Heart right ventricle (tissue), 16 donors: ENCODE measurements around the gene L2HGDH. TPM values are rescaled to one million over a fixed set of nuclear protein-coding genes. Genes with fewer than 3 reads are reported as not detected.

Source experiments
- ATAC-seq, 8 donors: fragments of 200-7000 bp; cut with Tn5 transposase; one replicate each; pipeline ENCODE4 v1.9.1; 2020; ENCODE audit warnings: mild to moderate bottlenecking in 8 of 8, moderate library complexity in 8 of 8, moderate number of reproducible peaks in 1 of 8
- DNase-seq, 2 donors: peaks; one replicate each; pipeline ENCODE4 v3.0.0-alpha.2; 2020
- H3K27ac ChIP-seq, 10 donors: fragments of 200-600 bp; sonication (generic) in 2 of 10; one replicate each; pipeline versions ENCODE4 v1.5.0 to v1.8.0; 2020 to 2022; ENCODE audit warnings: mild to moderate bottlenecking in 3 of 10
- H3K27me3 ChIP-seq, 7 donors: fragments of 200-600 bp; one replicate each; pipeline ENCODE4 v1.8.0; 2021 to 2022; ENCODE audit warnings: mild to moderate bottlenecking in 2 of 7
- H3K36me3 ChIP-seq, 9 donors: fragments of 200-600 bp; sonication (generic) in 1 of 9; one replicate each; pipeline versions ENCODE4 v1.5.0 to v1.8.0; 2020 to 2022; ENCODE audit warnings: mild to moderate bottlenecking in 2 of 9
- H3K4me1 ChIP-seq, 9 donors: fragments of 200-600 bp; sonication (generic) in 1 of 9; one replicate each; pipeline versions ENCODE4 v1.5.0 to v1.8.0; 2020 to 2022; ENCODE audit warnings: mild to moderate bottlenecking in 4 of 9
- H3K4me3 ChIP-seq, 10 donors: fragments of 200-600 bp; sonication (generic) in 2 of 10; one replicate each; pipeline versions ENCODE4 v1.5.0 to v1.8.0; 2020 to 2022; ENCODE audit warnings: mild to moderate bottlenecking in 7 of 10, moderate library complexity in 2 of 10
- H3K9me3 ChIP-seq, 11 donors: fragments of 200-600 bp in 10 of 11; sonication (generic) in 2 of 11; one replicate each; pipeline versions ENCODE4 v1.5.0 to v1.8.0; 2013 to 2022; ENCODE audit warnings: mild to moderate bottlenecking in 2 of 11, control low read depth in 1 of 11, moderate library complexity in 1 of 11
- WGBS, 2 donors: extraction: QIAGEN DNeasy Blood & Tissue Kit; methylation state at CpG; one replicate each; pipeline ENCODE4 v1.1.7; 2013; ENCODE audit warnings: inconsistent platforms in 1 of 2; 5-methylcytosine and 5-hydroxymethylcytosine counted together
- intact Hi-C, 10 donors: fragments of 100-400 bp; cut with DNase I; formaldehyde crosslinking; loops; one replicate each; pipeline versions ENCODE4 v1.11.1 to v1.14.2; 2022
- polyA plus RNA-seq, 2 donors: library from polyadenylated mRNA; stranded (reverse); fragments of 200-250 nt; gene quantifications; one replicate each; pipeline ENCODE4 v1.2.3, GENCODE V29; 2013
- total RNA-seq, 10 donors: library from RNA; stranded (reverse); fragmentation: NEBNext Ultra II Directional in 3 of 10; extraction: Animal tissue kit (Norgen Biotek cat#: 25700) in 3 of 10; gene quantifications; one replicate each; pipeline versions ENCODE4 v1.2.1 to v1.2.4, GENCODE V29; 2021 to 2023
- TF ChIP-seq, protein P1 (sequence below), 9 donors: fragments of 200-600 bp; sonication (generic) in 2 of 9; IDR thresholded peaks; one replicate each; pipeline versions ENCODE4 v1.5.0 to v1.8.0; 2021 to 2022; ENCODE audit warnings: antibody characterized with exemption in 9 of 9, mild to moderate bottlenecking in 5 of 9, moderate library complexity in 1 of 9
- donor health status: Arrhythmogenic right ventricular cardiomyopathy.
- donor health status: ischemic (EF 13 %, LVEDD 7.1; RV severe dilation, severe dysfunction).
- donor health status: healthy with polysubstance abuse.
- donor health status: DM: no; HTN: yes; CAD: no.
- donor health status: DM: no; HTN: no; CAD: no.
- donor health status: ischemic (EF 25% LVEDD 6.9; RV normal size, moderate dysfunction).
- donor health status: ischemic (EF 25% LVEDD 5.7; RV mildly dilated, moderate dysfunction).
- donor health status: healthy.
- donor health status: DM: yes; HTN: yes; CAD: no.
- donor health status: Ischemic cardiomyopathy.
- donor health status: ischemic (EF 35%, LVEDD 5.7; RV mildly dilated, moderate dysfunction).
- donor health status: nonischemic (EF 11% LVEDD 7.7; RV severe dilation, severe dysfunction).
- donor health status: DM: yes; HTN: yes; CAD: no.
- donor health status: PGD.
- donor health status: ischemic (EF 29% LVEDD 5.4; RV normal size, mild dysfunction).
- donor health status: nonischemic (EF 23%, LVEDD 6.1; RV moderate dilation, normal function).

Gene L2HGDH
- total and polyA plus RNA-seq, 12 donors = 1.9 to 15.5 (median 11.6) TPM

- ATAC-seq (no peak), DNase-seq (no peak)
- no peak overlapping the region for H3K27ac ChIP-seq
- intact Hi-C loops = loop anchor here in 1 of 10 donors (5.0 kb wide), 1 partner anchor 58 kb away; the partner anchor contains the start of gene CDKL1
- TF ChIP-seq, protein P1, sequence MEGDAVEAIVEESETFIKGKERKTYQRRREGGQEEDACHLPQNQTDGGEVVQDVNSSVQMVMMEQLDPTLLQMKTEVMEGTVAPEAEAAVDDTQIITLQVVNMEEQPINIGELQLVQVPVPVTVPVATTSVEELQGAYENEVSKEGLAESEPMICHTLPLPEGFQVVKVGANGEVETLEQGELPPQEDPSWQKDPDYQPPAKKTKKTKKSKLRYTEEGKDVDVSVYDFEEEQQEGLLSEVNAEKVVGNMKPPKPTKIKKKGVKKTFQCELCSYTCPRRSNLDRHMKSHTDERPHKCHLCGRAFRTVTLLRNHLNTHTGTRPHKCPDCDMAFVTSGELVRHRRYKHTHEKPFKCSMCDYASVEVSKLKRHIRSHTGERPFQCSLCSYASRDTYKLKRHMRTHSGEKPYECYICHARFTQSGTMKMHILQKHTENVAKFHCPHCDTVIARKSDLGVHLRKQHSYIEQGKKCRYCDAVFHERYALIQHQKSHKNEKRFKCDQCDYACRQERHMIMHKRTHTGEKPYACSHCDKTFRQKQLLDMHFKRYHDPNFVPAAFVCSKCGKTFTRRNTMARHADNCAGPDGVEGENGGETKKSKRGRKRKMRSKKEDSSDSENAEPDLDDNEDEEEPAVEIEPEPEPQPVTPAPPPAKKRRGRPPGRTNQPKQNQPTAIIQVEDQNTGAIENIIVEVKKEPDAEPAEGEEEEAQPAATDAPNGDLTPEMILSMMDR (IDR thresholded peaks at IDR 0.05) = no peak
- H3K4me3 ChIP-seq = no peak overlapping the region
- 76 to 80% methylated on average over 3 of the region's 3 CpGs for WGBS, 2 donors
- H3K4me1 ChIP-seq = peaks cover 4 to 57% (median 52%) of the 10 kb centered on the region in 9 donors
- no peaks in the 10 kb centered on the region for H3K9me3 ChIP-seq
- no peaks in the 10 kb centered on the region for H3K27me3 ChIP-seq
- peaks cover 0 to 31% (median 0%) of the 10 kb centered on the region in 9 donors for H3K36me3 ChIP-seq
Observed at GRCh38 chr14:50339178-50339804, 27.3 kb upstream of the L2HGDH start.

- no peak overlapping the region for H3K4me3 ChIP-seq
- no peak overlapping the region for H3K27ac ChIP-seq
- DNase-seq (no peak), ATAC-seq (no peak)
- TF ChIP-seq, protein P1 (IDR thresholded peaks at IDR 0.05) = no peak
- H3K27me3 ChIP-seq = no peaks in the 10 kb centered on the region
- H3K9me3 ChIP-seq = no peaks in the 10 kb centered on the region
- WGBS, 2 donors = 98% methylated on average over 2 of the region's 2 CpGs
- H3K36me3 ChIP-seq = peaks cover 0 to 31% (median 0%) of the 10 kb centered on the region in 9 donors
- intact Hi-C loops = loop anchor here in 1 of 10 donors (5.0 kb wide), 1 partner anchor 59 kb away; the partner anchor contains the start of gene CDKL1
- H3K4me1 ChIP-seq = peaks cover 1 to 59% (median 52%) of the 10 kb centered on the region in 9 donors
Observed at GRCh38 chr14:50338587-50338986, 26.6 kb upstream of the L2HGDH start.

- Histone ChIP-seq H3K9me3 (no peaks in the 10 kb centered on the region), H3K4me1 (peaks cover 0 to 50% (median 45%) of the 10 kb centered on the region in 9 donors), H3K27ac (peak overlapping the region; percentile 1 to 88 (median 75)), H3K27me3 (no peaks in the 10 kb centered on the region), H3K36me3 (peaks cover 0 to 44% (median 0%) of the 10 kb centered on the region in 9 donors), H3K4me3 (peak overlapping the region in 2 of 10 donors; percentile 6 to 10)
- DNase-seq = peak; percentile 28 to 58
- peak; percentile 59 to 84 (median 74) for ATAC-seq
- intact Hi-C loops = loop anchor here in 1 of 10 donors (5.0 kb wide), 1 partner anchor 61 kb away; the partner anchor contains the start of gene CDKL1
- WGBS, 2 donors = 26 to 31% methylated on average over 7 of the region's 7 CpGs
- TF ChIP-seq, protein P1 (IDR thresholded peaks at IDR 0.05) = no peak
Observed at GRCh38 chr14:50335989-50336824, 24.2 kb upstream of the L2HGDH start.

- ATAC-seq = peak; percentile 45 to 83 (median 72)
- peak; percentile 21 to 62 for DNase-seq
- H3K4me3 ChIP-seq = peak overlapping the region in 1 of 10 donors; percentile 6
- H3K27me3 ChIP-seq = no peaks in the 10 kb centered on the region
- peak overlapping the region; percentile 1 to 88 (median 75) for H3K27ac ChIP-seq
- TF ChIP-seq, protein P1 (IDR thresholded peaks at IDR 0.05) = peak in 1 of 9 donors; percentile 5
- intact Hi-C loops = loop anchor here in 1 of 10 donors (5.0 kb wide), 1 partner anchor 62 kb away; the partner anchor contains the start of gene CDKL1
- peaks cover 0 to 50% (median 45%) of the 10 kb centered on the region in 9 donors for H3K4me1 ChIP-seq
- WGBS, 2 donors = 18 to 20% methylated on average over 7 of the region's 7 CpGs
- peaks cover 0 to 44% (median 0%) of the 10 kb centered on the region in 9 donors for H3K36me3 ChIP-seq
- no peaks in the 10 kb centered on the region for H3K9me3 ChIP-seq
Observed at GRCh38 chr14:50335389-50335788, 23.4 kb upstream of the L2HGDH start.
